T follicular helper cell (primary cell): ENCODE measurements around the gene TMEM254.
"Not testable (repeated sequence)": the region's sequence is repeated elsewhere in the genome, so short reads cannot be mapped to it uniquely, and the experiment has no call there.

Source experiments
- DNase-seq: peaks from one replicate; pipeline ENCODE4 v3.0.0-alpha.2; 2020; ENCODE audit warnings: low read depth

The TMEM254 gene

DNA sequence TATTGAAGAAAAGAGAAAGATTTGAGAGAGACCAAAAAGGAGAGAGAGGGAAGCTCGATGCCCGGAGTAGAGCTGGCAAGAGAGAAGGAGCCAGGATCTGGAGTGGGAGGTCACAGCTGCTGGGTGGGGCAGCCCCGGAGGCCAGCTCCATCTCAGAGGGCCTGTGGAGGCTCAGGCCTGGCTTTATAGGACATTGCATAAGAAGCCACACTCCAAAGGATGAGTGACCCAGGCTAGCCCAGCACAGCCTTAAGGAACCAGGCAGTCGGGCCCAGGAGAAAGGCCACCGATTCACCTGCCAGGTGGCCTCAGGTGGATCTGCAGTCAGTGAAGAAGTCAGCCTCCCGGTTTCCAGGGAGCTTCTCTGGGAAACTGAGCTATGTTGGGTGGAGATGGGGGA, 54.7 kb downstream of the TMEM254 start:
- DNase-seq = no peak

GRCh38 chr10:80133687-80134086, 55.2 kb downstream of the TMEM254 start:
- not testable (repeated sequence) for DNase-seq

- DNase-seq = no peak
Observed at GRCh38 chr10:80136134-80136571, 57.7 kb downstream of the TMEM254 start.

GRCh38 chr10:80137031-80137862, 58.8 kb downstream of the TMEM254 start:
- no peak for DNase-seq

GRCh38 chr10:80137920-80138319, 59.5 kb downstream of the TMEM254 start:
- no peak for DNase-seq

DNA sequence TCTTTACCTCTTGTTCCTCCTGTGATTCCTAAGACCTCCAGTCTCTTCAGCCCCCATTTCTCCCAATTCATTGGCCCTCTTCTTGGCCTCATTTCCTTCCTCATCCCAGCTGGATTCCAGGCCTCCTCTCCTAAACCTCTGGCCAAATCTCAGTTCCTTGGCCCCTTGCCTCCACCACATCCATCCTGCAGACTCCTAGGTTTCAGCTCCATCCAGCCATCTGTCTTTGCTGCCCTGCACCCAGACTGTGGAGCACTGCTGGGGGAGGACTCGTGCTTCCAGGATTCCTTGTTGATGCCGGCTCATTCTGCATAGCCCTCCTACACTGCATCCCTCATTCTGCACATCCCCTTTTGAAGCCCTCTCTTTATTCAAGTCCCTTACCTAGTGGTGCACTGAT, 60.8 kb downstream of the TMEM254 start:
- no peak for DNase-seq

- DNase-seq = no peak
Observed at GRCh38 chr10:80140251-80140650, 61.8 kb downstream of the TMEM254 start.

GRCh38 chr10:80141696-80142460, 63.4 kb downstream of the TMEM254 start:
- DNase-seq = no peak
